K562 (cell line): ENCODE results near the gene LRP6. TPM values are rescaled to one million over a fixed set of nuclear protein-coding genes. Genes with fewer than 3 reads are reported as not detected.

Experiments used
- ATAC-seq: fragments of 200-7000 bp; cut with Tn5 transposase; 3 replicates; pipeline ENCODE4 v1.9.1; 2020; ENCODE audit warnings: moderate library complexity
- BruUV-seq: library from RNA; stranded (reverse); fragments of 400-500 nt; replicated peaks from 2 replicates; lab custom pipeline; 2021; lab: Mats Ljungman, UMichigan
- CTCF ChIA-PET: fragments of 300-600 bp; formaldehyde crosslinking; extraction: SDS; loops from one replicate; lab custom pipeline; 2021; ENCODE audit warnings: low intra/inter-chr PET ratio; lab: Yijun Ruan, JAX
- POLR2A ChIA-PET: fragments of 300-600, 350-650 bp; sonication (Branson Sonifier 250); formaldehyde crosslinking; extraction: SDS; loops from one replicate; lab custom pipeline; 2021; ENCODE audit warnings: antibody characterized with exemption, inconsistent platforms; lab: Yijun Ruan, JAX
- DNase-seq, 4 experiments: peaks; one replicate each; pipeline versions ENCODE4 v3.0.0 to v3.0.0-alpha.2; 2011 to 2018; ENCODE audit warnings: low spot score in 3 of 4, mixed read lengths in 3 of 4; ENCODE audit errors: extremely low read depth in 1 of 4
- FAIRE-seq: peaks from 2 replicates; lab custom pipeline; 2011; peaks lifted over from hg19 to GRCh38; lab: Jason Lieb, UNC
- H2AFZ ChIP-seq: 2 replicates; pipeline ENCODE4 v1.6.0; 2011; ENCODE audit warnings: low read depth, low read length, control low read depth, inconsistent platforms
- H3K27ac ChIP-seq: fragments of 200-600 bp; 3 replicates; pipeline ENCODE4 v1.8.0; 2011; ENCODE audit warnings: low read depth, mild to moderate bottlenecking, control low read depth, inconsistent platforms, low read length, moderate library complexity, mixed read lengths; ENCODE audit errors: extremely low read depth
- H3K27me3 ChIP-seq, 2 experiments: fragments of 300-600 bp in 1 of 2; 2 replicates in 1 of 2; 3 replicates in 1 of 2; pipeline versions ENCODE4 v1.6.0 to v1.8.0; 2011; ENCODE audit warnings: inconsistent platforms in 2 of 2, low read length in 2 of 2, mild to moderate bottlenecking in 1 of 2, mixed read lengths in 1 of 2, moderate library complexity in 1 of 2; ENCODE audit not compliant: control insufficient read depth in 2 of 2, insufficient read depth in 2 of 2
- H3K36me3 ChIP-seq: fragments of 300-600 bp; 3 replicates; pipeline ENCODE4 v1.8.0; 2011; ENCODE audit warnings: mild to moderate bottlenecking, low read length, inconsistent platforms; ENCODE audit not compliant: control insufficient read depth, insufficient read depth
- H3K4me1 ChIP-seq, 2 experiments: fragments of 200-600 bp in 1 of 2; replicated peaks in 1 of 2; 2 replicates in 1 of 2; 3 replicates in 1 of 2; pipeline versions ENCODE4 v1.5.1 to v1.8.0; 2011; ENCODE audit warnings: inconsistent platforms in 2 of 2, low read length in 2 of 2, mild to moderate bottlenecking in 1 of 2, mixed read lengths in 1 of 2, moderate library complexity in 1 of 2; ENCODE audit not compliant: control insufficient read depth in 2 of 2, insufficient read depth in 2 of 2
- H3K4me2 ChIP-seq: 2 replicates; pipeline ENCODE4 v1.6.1; 2011; ENCODE audit warnings: low read length, control low read depth, inconsistent platforms, mixed read lengths; ENCODE audit not compliant: insufficient read depth
- H3K4me3 ChIP-seq: fragments of 200-600 bp; sonication (generic), shearing (Covaris generic); 2 replicates; pipeline ENCODE4 v1.5.1; 2016; ENCODE audit warnings: control low read depth, inconsistent platforms
- H3K79me2 ChIP-seq: fragments of 200-600 bp; 3 replicates; pipeline ENCODE4 v1.8.0; 2011; ENCODE audit warnings: low read length, inconsistent platforms; ENCODE audit not compliant: control insufficient read depth, insufficient read depth
- H3K9ac ChIP-seq, 2 experiments: 2 replicates each; pipeline versions ENCODE4 v1.6.0 to v1.6.1; 2011; ENCODE audit warnings: low read depth in 2 of 2, low read length in 2 of 2, control low read depth in 1 of 2, inconsistent platforms in 1 of 2, mild to moderate bottlenecking in 1 of 2, mixed read lengths in 1 of 2; ENCODE audit not compliant: insufficient read depth in 1 of 2
- H3K9me1 ChIP-seq: one replicate; pipeline ENCODE4 v1.6.0; 2011; ENCODE audit warnings: inconsistent platforms, mild to moderate bottlenecking, low read length, moderate library complexity; ENCODE audit not compliant: control insufficient read depth, insufficient read depth
- H3K9me3 ChIP-seq: replicated peaks from 2 replicates; pipeline ENCODE4 v1.5.1; 2011; ENCODE audit warnings: low read depth, low read length, inconsistent platforms; ENCODE audit not compliant: control insufficient read depth, insufficient read depth
- H4K20me1 ChIP-seq: replicated peaks from 2 replicates; pipeline ENCODE4 v1.6.1; 2011; ENCODE audit warnings: low read length, inconsistent platforms, mixed read lengths; ENCODE audit not compliant: control insufficient read depth, insufficient read depth
- ARID2 ChIP-seq: fragments of 450-650 bp; IDR thresholded peaks from 2 replicates; pipeline ENCODE4 v1.6.1; 2017; ENCODE audit warnings: antibody characterized with exemption, mild to moderate bottlenecking
- E4F1 ChIP-seq: fragments of 250-450 bp; sonication (Bioruptor Pico); IDR thresholded peaks from 2 replicates; pipeline ENCODE4 v1.5.0; 2021; ENCODE audit warnings: mild to moderate bottlenecking, borderline replicate concordance
- HMGN3 ChIP-seq: IDR thresholded peaks from 2 replicates; pipeline ENCODE4 v1.6.1; 2011; ENCODE audit warnings: borderline replicate concordance, low read depth, mild to moderate bottlenecking, mixed read lengths, low read length; ENCODE audit not compliant: insufficient read length; ENCODE audit errors: extremely low read depth
- KLF16 ChIP-seq: IDR thresholded peaks from 2 replicates; pipeline ENCODE4 v1.6.1; 2016; ENCODE audit warnings: antibody characterized with exemption
- MCM3 ChIP-seq: fragments of 450-650 bp; IDR thresholded peaks from 2 replicates; pipeline ENCODE4 v1.6.1; 2016
- PHB2 ChIP-seq: fragments of 450-650 bp; IDR thresholded peaks from 2 replicates; pipeline ENCODE4 v1.6.1; 2017; ENCODE audit warnings: low read depth
- PPARD ChIP-seq: fragments of 250-450 bp; sonication (Bioruptor Pico); IDR thresholded peaks from 2 replicates; pipeline ENCODE4 v1.8.0; 2022; ENCODE audit warnings: inconsistent platforms, mild to moderate bottlenecking, moderate library complexity
- PRDM10 ChIP-seq: fragments of 450-650 bp; IDR thresholded peaks from 2 replicates; pipeline ENCODE4 v1.6.1; 2018; ENCODE audit not compliant: partially characterized antibody
- SNIP1 ChIP-seq: fragments of 450-650 bp; IDR thresholded peaks from 2 replicates; pipeline ENCODE4 v1.7.1; 2017; ENCODE audit warnings: low read depth, mild to moderate bottlenecking
- SRSF3 ChIP-seq: fragments of 200-400 bp; formaldehyde crosslinking; IDR thresholded peaks from 2 replicates; pipeline ENCODE4 v1.6.1; 2016; ENCODE audit warnings: mild to moderate bottlenecking, low read length, moderate library complexity; ENCODE audit not compliant: insufficient read depth
- USF1 ChIP-seq: sonication (generic); formaldehyde crosslinking; IDR thresholded peaks from 2 replicates; pipeline ENCODE4 v1.9.0; 2022; ENCODE audit warnings: mild to moderate bottlenecking, missing genetic modification reagents
- ZNF146 ChIP-seq: IDR thresholded peaks from one replicate; pipeline ENCODE4 v1.6.1; 2018; ENCODE audit warnings: missing compliant biosample characterization; ENCODE audit not compliant: unreplicated experiment
- ZNF212 ChIP-seq: fragments of 450-650 bp; formaldehyde crosslinking; IDR thresholded peaks from 2 replicates; pipeline ENCODE4 v1.4.0; 2020; ENCODE audit warnings: mild to moderate bottlenecking
- ZNF41 ChIP-seq: fragments of 250-450 bp; sonication (Bioruptor Pico); conservative IDR thresholded peaks from 2 replicates; pipeline ENCODE4 v1.4.0; 2020; ENCODE audit warnings: mild to moderate bottlenecking
- ZNF764 ChIP-seq: fragments of 250-450 bp; sonication (Bioruptor Pico); IDR thresholded peaks from 2 replicates; pipeline ENCODE4 v1.4.0; 2020; ENCODE audit warnings: low read depth, mild to moderate bottlenecking, moderate library complexity
- ZNF766 ChIP-seq: fragments of 200-800 bp; sonication (Bioruptor generic); conservative IDR thresholded peaks from 2 replicates; pipeline ENCODE4 v1.6.1; 2016; ENCODE audit warnings: missing genetic modification characterization, missing compliant biosample characterization
- WGBS: fragments of 100-300 bp; shearing (Covaris generic); methylation state at CpG from one replicate; pipeline ENCODE4 v1.1.6; 2016; ENCODE audit warnings: low coverage, mixed read lengths; ENCODE audit not compliant: insufficient coverage; ENCODE audit errors: missing lambda C conversion rate; 5-methylcytosine and 5-hydroxymethylcytosine counted together
- in situ Hi-C: fragments of 300-500 bp; cut with MboI; formaldehyde crosslinking; loops from 4 replicates; pipeline ENCODE4 v1.15.0; 2018; ENCODE audit warnings: inconsistent platforms, mixed read lengths
- intact Hi-C: fragments of 100-400 bp; cut with micrococcal nuclease; formaldehyde crosslinking; loops from 2 replicates; pipeline ENCODE4 v1.14.2; 2022
- polyA plus RNA-seq, 8 experiments: library from polyadenylated mRNA; depleted of rRNA in 4 of 8; stranded (reverse) in 5 of 8; unstranded in 3 of 8; fragments of >200 nt; fragmentation: Nextera tagmentation in 2 of 8; fragmentation: Illumina TruSeq in 1 of 8; extraction: Ambion mirVana in 2 of 8; extraction: Trizol in 1 of 8; gene quantifications; 2 replicates each; pipeline versions ENCODE4 v1.2.1 to v1.2.3, GENCODE V29; 2011 to 2014; ENCODE audit warnings: inconsistent platforms in 1 of 8, missing spikeins in 1 of 8
- total RNA-seq, 7 experiments: library from RNA; depleted of rRNA in 6 of 7; stranded (reverse); fragments of >200 nt in 6 of 7; fragmentation: Illumina TruSeq in 2 of 7; extraction: Trizol in 2 of 7; gene quantifications; 2 replicates each; pipeline versions ENCODE4 v1.2.1 to v1.2.3, GENCODE V29; 2011 to 2021; ENCODE audit warnings: low replicate concordance in 1 of 7

The LRP6 gene
- total and polyA plus RNA-seq, 9 of the 15 experiments (the other 6 are each of a cell fraction or from before 2014, with no cell fraction given) = 3.0 to 17.0 (median 10.8) TPM

- ChIA-PET CTCF (no interaction called here), POLR2A (interaction anchor here (0.6 kb wide), 1 partner anchor 115 kb away, joined by 3 read pairs; no protein-coding TSS in a partner anchor)
- BruUV-seq = no TSS peak
- no peak overlapping the region for H3K27ac ChIP-seq
- in situ Hi-C loops (loop anchor here (10.0 kb wide), 2 partner anchors 468 to 618 kb away; no protein-coding TSS in a partner anchor), intact Hi-C loops (no loop called here)
- H3K4me2 ChIP-seq = no peak overlapping the region
- no peak overlapping the region for H3K9ac ChIP-seq
- H3K9me1 ChIP-seq = no peaks in the 10 kb centered on the region
- DNase-seq (no peak), FAIRE-seq (no peak), ATAC-seq (no peak)
- no peaks in the 10 kb centered on the region for H3K9me3 ChIP-seq
- H3K4me1 ChIP-seq = peaks cover 0 to under 1% of the 10 kb centered on the region in 2 experiments; a peak in 2 of 5 replicates
- H3K36me3 ChIP-seq = no peaks in the 10 kb centered on the region
- no peak overlapping the region for H2AFZ ChIP-seq
- WGBS = 45% methylated on average over 7 of the region's 9 CpGs
- H3K4me3 ChIP-seq = no peak overlapping the region
- H3K79me2 ChIP-seq = no peaks in the 10 kb centered on the region
- H4K20me1 ChIP-seq = no peaks in the 10 kb centered on the region
- H3K27me3 ChIP-seq = no peaks in the 10 kb centered on the region
- no peak for TF ChIP-seq MCM3
- TF ChIP-seq ZNF41 (CRISPR knock-in tag) = no peak
- TF ChIP-seq ZNF766 = no peak
- no peak for TF ChIP-seq HMGN3
- no peak for TF ChIP-seq E4F1 (CRISPR knock-in tag)
- TF ChIP-seq PHB2 = no peak
- TF ChIP-seq ARID2 = no peak
- no peak for TF ChIP-seq SNIP1
- no peak for TF ChIP-seq USF1
- no peak for TF ChIP-seq ZNF146
- no peak for TF ChIP-seq PPARD (CRISPR knock-in tag)
- TF ChIP-seq PRDM10 = no peak
- no peak for TF ChIP-seq SRSF3
- no peak for TF ChIP-seq ZNF212 (CRISPR knock-in tag)
- no peak for TF ChIP-seq ZNF764
- no peak for TF ChIP-seq KLF16
Measured at GRCh38 chr12:12086973-12087692, 179.7 kb downstream of the LRP6 start.
